K562 (cell line): ENCODE measurements around the gene WASF2. TPM values are rescaled to one million over a fixed set of nuclear protein-coding genes. Genes with fewer than 3 reads are reported as not detected.

Source experiments
- CREB1 ChIP-seq, 2 experiments: sonication (generic) in 1 of 2; formaldehyde crosslinking in 1 of 2; IDR thresholded peaks; 2 replicates each; pipeline versions ENCODE4 v1.6.1 to v1.8.0; 2012 to 2022; ENCODE audit warnings: inconsistent platforms in 1 of 2, mild to moderate bottlenecking in 1 of 2, missing genetic modification reagents in 1 of 2, moderate library complexity in 1 of 2
- DMBX1 ChIP-seq: fragments of 250-450 bp; sonication (Bioruptor Pico); IDR thresholded peaks from 2 replicates; pipeline ENCODE4 v1.8.0; 2022; ENCODE audit warnings: inconsistent platforms, mild to moderate bottlenecking, moderate library complexity, borderline replicate concordance
- DPF2 ChIP-seq: fragments of 450-650 bp; IDR thresholded peaks from 2 replicates; pipeline ENCODE4 v1.6.1; 2016
- ELF1 ChIP-seq: fragments of 200-800 bp; sonication (Bioruptor generic); IDR thresholded peaks from 2 replicates; pipeline ENCODE4 v1.6.1; 2016; ENCODE audit warnings: missing genetic modification characterization, missing compliant biosample characterization
- JUN ChIP-seq, 2 experiments: sonication (generic) in 1 of 2; formaldehyde crosslinking in 1 of 2; IDR thresholded peaks; 2 replicates each; pipeline versions ENCODE4 v1.6.1 to v1.8.0; 2012 to 2022; ENCODE audit warnings: borderline replicate concordance in 2 of 2, mild to moderate bottlenecking in 2 of 2, improper control_type of control experiment in 1 of 2, low read depth in 1 of 2, low read length in 1 of 2, missing genetic modification reagents in 1 of 2
- KAT2B ChIP-seq: IDR thresholded peaks from one replicate; pipeline ENCODE4 v1.6.1; 2012; ENCODE audit warnings: low read depth, mild to moderate bottlenecking, control low read depth, inconsistent platforms, low read length, moderate library complexity
- SP2 ChIP-seq: IDR thresholded peaks from 2 replicates; pipeline ENCODE4 v1.6.1; 2011; ENCODE audit warnings: mild to moderate bottlenecking, low read depth, low read length, moderate library complexity; ENCODE audit not compliant: poor library complexity, severe bottlenecking; ENCODE audit errors: extremely low read depth
- U2AF1 ChIP-seq: fragments of 200-400 bp; formaldehyde crosslinking; optimal IDR thresholded peaks from 2 replicates; pipeline ENCODE3; 2017; ENCODE audit warnings: mild to moderate bottlenecking, low read depth, low read length, moderate library complexity
- ZKSCAN1 ChIP-seq: fragments of 150-350 bp; IDR thresholded peaks from 2 replicates; pipeline ENCODE4 v1.6.1; 2016; ENCODE audit warnings: low read depth, low read length
- ZNF217 ChIP-seq: sonication (generic); formaldehyde crosslinking; IDR thresholded peaks from 2 replicates; pipeline ENCODE4 v1.8.0; 2022; ENCODE audit warnings: mild to moderate bottlenecking, missing genetic modification reagents
- ZNF347 ChIP-seq: fragments of 450-650 bp; formaldehyde crosslinking; IDR thresholded peaks from 2 replicates; pipeline ENCODE4 v1.4.0; 2020; ENCODE audit warnings: low read depth, mild to moderate bottlenecking, moderate library complexity
- polyA plus RNA-seq, 8 experiments: library from polyadenylated mRNA; depleted of rRNA in 4 of 8; stranded (reverse) in 5 of 8; unstranded in 3 of 8; fragments of >200 nt; fragmentation: Nextera tagmentation in 2 of 8; fragmentation: Illumina TruSeq in 1 of 8; extraction: Ambion mirVana in 2 of 8; extraction: Trizol in 1 of 8; gene quantifications; 2 replicates each; pipeline versions ENCODE4 v1.2.1 to v1.2.3, GENCODE V29; 2011 to 2014; ENCODE audit warnings: inconsistent platforms in 1 of 8, missing spikeins in 1 of 8
- total RNA-seq, 7 experiments: library from RNA; depleted of rRNA in 6 of 7; stranded (reverse); fragments of >200 nt in 6 of 7; fragmentation: Illumina TruSeq in 2 of 7; extraction: Trizol in 2 of 7; gene quantifications; 2 replicates each; pipeline versions ENCODE4 v1.2.1 to v1.2.3, GENCODE V29; 2011 to 2021; ENCODE audit warnings: low replicate concordance in 1 of 7
- TF ChIP-seq, protein P1 (sequence below): fragments of 450-650 bp; IDR thresholded peaks from 2 replicates; pipeline ENCODE4 v1.6.1; 2016; ENCODE audit warnings: low read depth
- TF ChIP-seq, protein P2 (sequence below): sonication (generic); formaldehyde crosslinking; IDR thresholded peaks from 2 replicates; pipeline ENCODE4 v1.8.1; 2023; ENCODE audit warnings: mild to moderate bottlenecking, missing genetic modification reagents
- TF ChIP-seq, protein P3 (sequence below): fragments of 450-650 bp; conservative IDR thresholded peaks from 2 replicates; pipeline ENCODE4 v1.6.1; 2016; ENCODE audit warnings: missing genetic modification characterization, low read depth, mild to moderate bottlenecking, missing compliant biosample characterization, moderate library complexity

The WASF2 gene
- total and polyA plus RNA-seq, 9 of the 15 experiments (the other 6 are each of a cell fraction or from before 2014, with no cell fraction given), result 8.2 to 163 (median 31.2) TPM

- TF ChIP-seq, protein P1, sequence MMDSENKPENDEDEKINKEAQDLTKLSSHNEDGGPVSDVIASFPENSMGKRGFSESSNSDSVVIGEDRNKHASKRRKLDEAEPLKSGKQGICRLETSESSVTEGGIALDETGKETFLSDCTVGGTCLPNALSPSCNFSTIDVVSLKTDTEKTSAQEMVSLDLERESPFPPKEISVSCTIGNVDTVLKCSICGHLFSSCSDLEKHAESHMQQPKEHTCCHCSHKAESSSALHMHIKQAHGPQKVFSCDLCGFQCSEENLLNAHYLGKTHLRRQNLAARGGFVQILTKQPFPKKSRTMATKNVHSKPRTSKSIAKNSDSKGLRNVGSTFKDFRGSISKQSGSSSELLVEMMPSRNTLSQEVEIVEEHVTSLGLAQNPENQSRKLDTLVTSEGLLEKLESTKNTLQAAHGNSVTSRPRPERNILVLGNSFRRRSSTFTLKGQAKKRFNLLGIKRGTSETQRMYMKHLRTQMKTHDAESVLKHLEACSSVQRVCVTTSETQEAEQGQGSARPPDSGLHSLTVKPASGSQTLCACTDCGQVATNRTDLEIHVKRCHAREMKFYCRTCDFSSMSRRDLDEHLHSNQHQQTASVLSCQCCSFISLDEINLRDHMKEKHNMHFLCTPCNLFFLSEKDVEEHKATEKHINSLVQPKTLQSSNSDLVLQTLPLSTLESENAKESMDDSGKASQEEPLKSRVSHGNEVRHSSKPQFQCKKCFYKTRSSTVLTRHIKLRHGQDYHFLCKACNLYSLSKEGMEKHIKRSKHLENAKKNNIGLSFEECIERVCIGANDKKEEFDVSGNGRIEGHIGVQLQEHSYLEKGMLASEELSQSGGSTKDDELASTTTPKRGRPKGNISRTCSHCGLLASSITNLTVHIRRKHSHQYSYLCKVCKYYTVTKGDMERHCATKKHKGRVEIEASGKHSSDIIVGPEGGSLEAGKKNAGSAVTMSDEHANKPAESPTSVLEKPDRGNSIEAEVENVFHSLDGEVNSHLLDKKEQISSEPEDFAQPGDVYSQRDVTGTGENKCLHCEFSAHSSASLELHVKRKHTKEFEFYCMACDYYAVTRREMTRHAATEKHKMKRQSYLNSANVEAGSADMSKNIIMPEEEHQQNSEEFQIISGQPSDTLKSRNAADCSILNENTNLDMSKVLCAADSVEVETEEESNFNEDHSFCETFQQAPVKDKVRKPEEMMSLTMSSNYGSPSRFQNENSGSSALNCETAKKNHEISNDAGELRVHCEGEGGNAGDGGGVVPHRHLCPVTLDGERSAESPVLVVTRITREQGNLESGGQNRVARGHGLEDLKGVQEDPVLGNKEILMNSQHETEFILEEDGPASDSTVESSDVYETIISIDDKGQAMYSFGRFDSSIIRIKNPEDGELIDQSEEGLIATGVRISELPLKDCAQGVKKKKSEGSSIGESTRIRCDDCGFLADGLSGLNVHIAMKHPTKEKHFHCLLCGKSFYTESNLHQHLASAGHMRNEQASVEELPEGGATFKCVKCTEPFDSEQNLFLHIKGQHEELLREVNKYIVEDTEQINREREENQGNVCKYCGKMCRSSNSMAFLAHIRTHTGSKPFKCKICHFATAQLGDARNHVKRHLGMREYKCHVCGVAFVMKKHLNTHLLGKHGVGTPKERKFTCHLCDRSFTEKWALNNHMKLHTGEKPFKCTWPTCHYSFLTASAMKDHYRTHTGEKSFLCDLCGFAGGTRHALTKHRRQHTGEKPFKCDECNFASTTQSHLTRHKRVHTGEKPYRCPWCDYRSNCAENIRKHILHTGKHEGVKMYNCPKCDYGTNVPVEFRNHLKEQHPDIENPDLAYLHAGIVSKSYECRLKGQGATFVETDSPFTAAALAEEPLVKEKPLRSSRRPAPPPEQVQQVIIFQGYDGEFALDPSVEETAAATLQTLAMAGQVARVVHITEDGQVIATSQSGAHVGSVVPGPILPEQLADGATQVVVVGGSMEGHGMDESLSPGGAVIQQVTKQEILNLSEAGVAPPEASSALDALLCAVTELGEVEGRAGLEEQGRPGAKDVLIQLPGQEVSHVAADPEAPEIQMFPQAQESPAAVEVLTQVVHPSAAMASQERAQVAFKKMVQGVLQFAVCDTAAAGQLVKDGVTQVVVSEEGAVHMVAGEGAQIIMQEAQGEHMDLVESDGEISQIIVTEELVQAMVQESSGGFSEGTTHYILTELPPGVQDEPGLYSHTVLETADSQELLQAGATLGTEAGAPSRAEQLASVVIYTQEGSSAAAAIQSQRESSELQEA, result no peak
- no peak for TF ChIP-seq U2AF1
- no peak for TF ChIP-seq KAT2B
- TF ChIP-seq ELF1 (tag), result no peak
- TF ChIP-seq ZNF347 (CRISPR knock-in tag), result no peak
- no peak for TF ChIP-seq SP2
- TF ChIP-seq JUN (IDR thresholded peaks at IDR 0.05; ENCODE audit: borderline replicate concordance, low read depth, low read length), result no peak
- TF ChIP-seq JUN (CRISPR knock-in tag; IDR thresholded peaks at IDR 0.05; ENCODE audit: borderline replicate concordance), result no peak
- TF ChIP-seq, protein P2, sequence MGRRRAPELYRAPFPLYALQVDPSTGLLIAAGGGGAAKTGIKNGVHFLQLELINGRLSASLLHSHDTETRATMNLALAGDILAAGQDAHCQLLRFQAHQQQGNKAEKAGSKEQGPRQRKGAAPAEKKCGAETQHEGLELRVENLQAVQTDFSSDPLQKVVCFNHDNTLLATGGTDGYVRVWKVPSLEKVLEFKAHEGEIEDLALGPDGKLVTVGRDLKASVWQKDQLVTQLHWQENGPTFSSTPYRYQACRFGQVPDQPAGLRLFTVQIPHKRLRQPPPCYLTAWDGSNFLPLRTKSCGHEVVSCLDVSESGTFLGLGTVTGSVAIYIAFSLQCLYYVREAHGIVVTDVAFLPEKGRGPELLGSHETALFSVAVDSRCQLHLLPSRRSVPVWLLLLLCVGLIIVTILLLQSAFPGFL (CRISPR knock-in tag), result no peak
- peak; percentile 33; the same call in 1 of the 2 replicates for TF ChIP-seq CREB1 (IDR thresholded peaks at IDR 0.05)
- TF ChIP-seq CREB1 (CRISPR knock-in tag; IDR thresholded peaks at IDR 0.05), result 0 out of 2 replicates have a peak, but pooled peaks have one; percentile 19
- 0 out of 2 replicates have a peak, but pooled peaks have one; percentile 31 for TF ChIP-seq ZKSCAN1
- TF ChIP-seq ZNF217 (CRISPR knock-in tag), result no peak
- TF ChIP-seq DPF2, result no peak
- no peak for TF ChIP-seq DMBX1
- TF ChIP-seq, protein P3, sequence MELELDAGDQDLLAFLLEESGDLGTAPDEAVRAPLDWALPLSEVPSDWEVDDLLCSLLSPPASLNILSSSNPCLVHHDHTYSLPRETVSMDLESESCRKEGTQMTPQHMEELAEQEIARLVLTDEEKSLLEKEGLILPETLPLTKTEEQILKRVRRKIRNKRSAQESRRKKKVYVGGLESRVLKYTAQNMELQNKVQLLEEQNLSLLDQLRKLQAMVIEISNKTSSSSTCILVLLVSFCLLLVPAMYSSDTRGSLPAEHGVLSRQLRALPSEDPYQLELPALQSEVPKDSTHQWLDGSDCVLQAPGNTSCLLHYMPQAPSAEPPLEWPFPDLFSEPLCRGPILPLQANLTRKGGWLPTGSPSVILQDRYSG (tag), result no peak
Observed at GRCh38 chr1:27395441-27396195, 94.3 kb downstream of the WASF2 start (continued).
